Urinary bladder (tissue), 4 donors: ENCODE measurements around the gene MORC3. TPM values are rescaled to one million over a fixed set of nuclear protein-coding genes. Genes with fewer than 3 reads are reported as not detected.

Experiments
- DNase-seq: peaks from one replicate; pipeline ENCODE4 v3.0.0-alpha.2; 2015; ENCODE audit errors: extremely low spot score
- H3K27ac ChIP-seq: one replicate; pipeline ENCODE4 v1.5.1; 2013; ENCODE audit warnings: low read depth, mild to moderate bottlenecking, moderate library complexity
- H3K36me3 ChIP-seq: one replicate; pipeline ENCODE4 v1.6.1; 2013; ENCODE audit warnings: mild to moderate bottlenecking, moderate library complexity; ENCODE audit not compliant: insufficient read depth
- H3K4me1 ChIP-seq: one replicate; pipeline ENCODE4 v1.6.1; 2013; ENCODE audit warnings: mild to moderate bottlenecking, moderate library complexity; ENCODE audit not compliant: insufficient read depth
- H3K4me3 ChIP-seq: one replicate; pipeline ENCODE4 v1.5.1; 2013; ENCODE audit warnings: low read depth, low read length
- WGBS: extraction: QIAGEN DNeasy Blood & Tissue Kit; methylation state at CpG from one replicate; pipeline ENCODE4 v1.1.7; 2013; 5-methylcytosine and 5-hydroxymethylcytosine counted together
- polyA plus RNA-seq: library from polyadenylated mRNA; stranded (reverse); fragments of 200-250 nt; gene quantifications from one replicate; pipeline ENCODE4 v1.2.3, GENCODE V29; 2013
- total RNA-seq: library from RNA; depleted of rRNA; stranded (reverse); fragments of >200 nt; gene quantifications from one replicate; pipeline ENCODE4 v1.2.3, GENCODE V29; 2014
- donor health status: healthy with polysubstance abuse.
- donor health status: healthy.

MORC3 gene
- total and polyA plus RNA-seq, 2 donors: 21.4 to 130 TPM

GRCh38 chr21:36403713-36404112, 83.7 kb downstream of the MORC3 start:
- H3K4me1 ChIP-seq: no peaks in the 10 kb centered on the region
- no peak overlapping the region for H3K27ac ChIP-seq
- H3K36me3 ChIP-seq: no peaks in the 10 kb centered on the region
- DNase-seq: no peak
- no peak overlapping the region for H3K4me3 ChIP-seq
- 94% methylated on average over 5 of the region's 5 CpGs for WGBS

GRCh38 chr21:36408568-36408967, 88.6 kb downstream of the MORC3 start:
- no peak for DNase-seq
- Histone ChIP-seq H3K27ac (no peak overlapping the region), H3K36me3 (no peaks in the 10 kb centered on the region), H3K4me1 (no peaks in the 10 kb centered on the region), H3K4me3 (no peak overlapping the region)
- 82% methylated on average over 6 of the region's 6 CpGs for WGBS

GRCh38 chr21:36411301-36411700, 91.3 kb downstream of the MORC3 start:
- WGBS: 97% methylated on average over 10 of the region's 10 CpGs
- no peak for DNase-seq

DNA sequence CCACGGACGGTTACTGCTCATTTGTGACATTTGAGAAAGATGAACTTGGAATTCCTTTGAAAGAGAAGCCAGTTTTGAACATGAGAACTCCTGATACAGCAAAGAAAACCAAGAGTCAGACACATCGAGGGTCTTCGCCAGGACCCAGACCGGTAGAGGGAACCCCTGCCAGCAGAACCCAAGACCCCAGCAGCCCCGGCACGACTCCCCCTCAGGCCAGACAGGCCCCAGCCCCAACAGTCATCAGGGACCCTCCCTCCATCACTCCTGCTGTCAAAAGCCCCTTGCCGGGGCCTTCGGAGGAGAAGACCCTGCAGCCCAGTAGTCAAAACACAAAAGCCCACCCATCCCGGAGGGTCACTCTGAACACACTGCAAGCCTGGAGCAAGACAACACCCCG, 92.9 kb downstream of the MORC3 start:
- WGBS: 95% methylated on average over 11 of the region's 11 CpGs

More at GRCh38 chr21:36411301-36411700, 91.3 kb downstream of the MORC3 start:
- no peaks in the 10 kb centered on the region for H3K4me1 ChIP-seq
- no peaks in the 10 kb centered on the region for H3K36me3 ChIP-seq
- no peak overlapping the region for H3K27ac ChIP-seq
- H3K4me3 ChIP-seq: no peak overlapping the region

DNA sequence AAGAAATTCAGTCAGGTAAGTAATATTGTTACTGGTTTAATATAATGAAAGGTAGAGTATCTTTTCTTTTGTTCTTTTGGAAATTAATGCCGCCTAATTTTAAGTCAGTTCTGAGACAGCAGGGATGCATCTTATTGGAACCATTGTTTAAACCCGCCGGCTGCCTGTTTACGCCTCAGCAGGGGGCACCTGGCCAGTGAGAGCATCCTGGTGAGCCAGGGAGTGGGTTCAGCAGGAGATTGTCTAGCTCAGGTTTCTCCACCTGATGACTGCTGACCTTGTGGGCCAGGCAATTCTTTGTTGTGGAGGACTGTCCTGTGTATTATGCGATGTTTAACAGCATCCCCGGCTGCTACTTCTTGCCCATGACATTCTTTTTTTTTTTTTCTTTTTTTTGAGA, 95.4 kb downstream of the MORC3 start:
- Histone ChIP-seq H3K4me3 (no peak overlapping the region), H3K4me1 (no peaks in the 10 kb centered on the region), H3K36me3 (no peaks in the 10 kb centered on the region), H3K27ac (no peak overlapping the region)
- no peak for DNase-seq
- 90% methylated on average over 6 of the region's 6 CpGs for WGBS

More for the DNA sequence above, 92.9 kb downstream of the MORC3 start:
- H3K36me3 ChIP-seq: no peaks in the 10 kb centered on the region
- H3K27ac ChIP-seq: no peak overlapping the region
- DNase-seq: no peak
- H3K4me1 ChIP-seq: no peaks in the 10 kb centered on the region
- H3K4me3 ChIP-seq: no peak overlapping the region

GRCh38 chr21:36419241-36419640, 99.2 kb downstream of the MORC3 start:
- Histone ChIP-seq H3K36me3 (no peaks in the 10 kb centered on the region), H3K27ac (no peak overlapping the region), H3K4me3 (no peak overlapping the region), H3K4me1 (no peaks in the 10 kb centered on the region)
- WGBS: 79% methylated on average over 14 of the region's 14 CpGs
- DNase-seq: no peak

DNA sequence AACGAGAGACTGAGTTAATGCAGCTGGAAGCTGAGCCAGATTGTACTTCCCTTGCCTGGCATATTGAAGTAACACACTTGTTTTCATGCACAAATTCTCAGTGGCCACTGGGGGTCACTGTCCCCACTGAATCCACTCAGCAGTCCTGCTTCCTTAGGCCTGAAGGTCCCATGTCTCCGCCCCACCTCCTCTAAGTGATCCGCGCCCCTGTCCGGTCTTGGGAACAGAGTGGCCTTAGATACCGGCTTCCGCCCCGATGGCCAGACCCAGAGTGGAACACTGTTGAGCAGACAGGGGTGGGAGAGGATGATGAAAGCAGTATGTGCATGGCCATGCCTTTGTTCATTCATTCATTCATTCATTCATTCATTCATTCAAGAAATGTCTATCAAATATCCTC, 100.0 kb downstream of the MORC3 start:
- no peak overlapping the region for H3K27ac ChIP-seq
- WGBS: 10% methylated on average over 8 of the region's 8 CpGs
- no peaks in the 10 kb centered on the region for H3K36me3 ChIP-seq
- no peak overlapping the region for H3K4me3 ChIP-seq
- DNase-seq: peak; percentile 47
- H3K4me1 ChIP-seq: no peaks in the 10 kb centered on the region

DNA sequence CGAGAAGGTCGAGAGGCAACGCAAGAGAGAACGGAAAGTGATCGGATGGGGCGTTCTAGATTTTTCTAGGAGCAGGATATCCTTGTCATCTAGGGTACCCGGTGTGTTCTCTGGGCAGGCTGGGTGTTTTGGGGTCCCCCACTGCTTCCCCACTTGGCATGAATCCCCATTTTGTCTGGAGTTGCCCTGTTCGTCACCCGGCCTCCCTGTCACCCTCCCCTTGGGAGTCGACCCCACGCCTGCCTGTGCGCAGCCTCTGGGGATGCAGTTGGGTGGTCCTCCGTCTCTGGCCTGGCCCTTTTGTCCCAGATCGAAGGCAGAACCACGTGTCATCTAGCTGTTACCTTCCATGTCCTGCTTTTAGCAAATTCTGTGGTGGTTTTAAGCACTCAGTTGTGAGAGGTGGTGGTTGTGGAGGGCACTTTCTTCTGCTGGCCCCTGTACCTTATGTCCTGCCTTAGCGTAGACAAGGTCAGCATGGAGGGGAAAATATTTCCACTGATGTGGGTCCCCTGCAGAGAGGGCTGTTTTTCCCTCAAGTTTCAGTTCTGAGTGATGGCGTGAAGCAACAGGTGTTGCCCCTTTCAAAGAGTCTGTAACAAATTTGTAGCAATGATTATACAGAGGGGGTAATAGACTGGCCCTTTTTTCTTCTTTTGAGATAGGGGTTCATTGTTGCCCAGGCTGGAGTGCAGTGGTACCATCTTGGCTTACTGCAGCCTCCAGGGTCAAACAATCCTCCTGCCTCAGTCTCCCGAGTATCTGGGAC, 100.8 kb downstream of the MORC3 start:
- WGBS: 94% methylated on average over 18 of the region's 18 CpGs
- H3K4me3 ChIP-seq: no peak overlapping the region
- H3K27ac ChIP-seq: no peak overlapping the region
- no peak for DNase-seq
- H3K36me3 ChIP-seq: no peaks in the 10 kb centered on the region
- H3K4me1 ChIP-seq: no peaks in the 10 kb centered on the region

DNA sequence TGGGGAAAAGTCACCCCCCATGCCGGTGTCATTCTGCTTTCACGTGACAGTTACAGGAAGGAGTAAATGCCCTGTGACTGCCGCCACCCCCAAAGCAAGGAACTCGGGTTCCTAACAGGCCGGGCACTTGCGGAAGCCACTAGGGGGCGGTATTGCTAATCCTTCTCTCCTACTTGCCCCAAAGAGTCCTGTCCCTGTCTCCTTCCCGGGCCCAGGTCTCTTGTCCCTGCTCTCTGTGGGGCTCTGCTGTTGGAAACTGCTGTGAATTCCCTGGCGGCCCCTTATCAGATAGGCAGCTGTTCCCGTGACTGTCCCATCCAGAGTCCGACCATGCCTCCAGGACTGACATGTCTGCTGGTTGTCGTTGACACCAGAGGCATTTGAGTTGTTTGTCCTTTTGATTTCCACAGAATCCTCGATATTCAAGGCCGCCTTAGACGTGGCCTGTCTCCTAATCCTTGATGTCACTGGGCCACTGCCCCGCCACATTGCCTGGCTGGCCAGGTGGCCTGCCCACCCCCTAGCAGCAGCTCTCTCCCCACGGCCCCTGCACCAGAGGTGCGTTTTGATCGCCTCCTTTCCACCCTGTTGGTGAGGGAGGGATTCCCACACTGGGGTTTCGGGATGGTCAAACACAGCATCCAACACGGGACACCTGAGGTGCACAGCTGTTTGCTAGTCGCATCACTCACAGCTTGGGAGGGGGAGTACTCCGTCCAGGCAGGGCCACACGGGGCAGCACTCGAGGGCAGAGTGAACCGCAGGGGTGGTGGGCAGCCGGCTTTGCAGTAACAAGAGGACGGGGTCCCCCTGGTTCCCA, 102.5 kb downstream of the MORC3 start:
- no peak overlapping the region for H3K27ac ChIP-seq
- DNase-seq: no peak
- H3K36me3 ChIP-seq: no peaks in the 10 kb centered on the region
- WGBS: 57% methylated on average over 28 of the region's 28 CpGs
- no peak overlapping the region for H3K4me3 ChIP-seq
- H3K4me1 ChIP-seq: no peaks in the 10 kb centered on the region

- WGBS: 89% methylated on average over 12 of the region's 12 CpGs
- no peak overlapping the region for H3K4me3 ChIP-seq
- H3K4me1 ChIP-seq: no peaks in the 10 kb centered on the region
- no peak overlapping the region for H3K27ac ChIP-seq
- no peak for DNase-seq
- no peaks in the 10 kb centered on the region for H3K36me3 ChIP-seq
These were observed 103.9 kb downstream of the MORC3 start for GRCh38 chr21:36423771-36424433.

DNA sequence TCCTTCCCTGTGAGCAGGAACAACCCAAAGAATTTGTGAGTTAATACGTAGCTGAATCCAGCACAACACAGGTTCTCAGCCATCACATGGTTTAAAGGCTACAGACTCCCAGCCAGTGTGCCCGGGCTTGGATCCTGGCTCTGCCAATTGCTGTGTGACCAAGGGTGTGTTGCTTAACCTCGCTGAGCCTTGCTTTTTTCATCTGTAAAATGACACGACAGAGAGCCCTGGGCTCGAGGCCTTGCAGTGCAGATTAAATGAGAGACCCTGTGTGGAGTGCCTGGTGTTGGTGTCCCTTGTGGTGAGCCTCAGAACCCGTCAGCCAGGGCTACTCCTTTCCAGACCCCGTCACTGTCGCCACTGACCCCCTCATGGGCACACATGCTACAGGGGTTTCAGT, 104.6 kb downstream of the MORC3 start:
- no peak overlapping the region for H3K4me3 ChIP-seq
- no peak for DNase-seq
- H3K27ac ChIP-seq: no peak overlapping the region
- whole genome bisulfite sequencing: 95% methylated on average over 8 of the region's 8 CpGs
- H3K4me1 ChIP-seq: no peaks in the 10 kb centered on the region
- H3K36me3 ChIP-seq: no peaks in the 10 kb centered on the region

DNA sequence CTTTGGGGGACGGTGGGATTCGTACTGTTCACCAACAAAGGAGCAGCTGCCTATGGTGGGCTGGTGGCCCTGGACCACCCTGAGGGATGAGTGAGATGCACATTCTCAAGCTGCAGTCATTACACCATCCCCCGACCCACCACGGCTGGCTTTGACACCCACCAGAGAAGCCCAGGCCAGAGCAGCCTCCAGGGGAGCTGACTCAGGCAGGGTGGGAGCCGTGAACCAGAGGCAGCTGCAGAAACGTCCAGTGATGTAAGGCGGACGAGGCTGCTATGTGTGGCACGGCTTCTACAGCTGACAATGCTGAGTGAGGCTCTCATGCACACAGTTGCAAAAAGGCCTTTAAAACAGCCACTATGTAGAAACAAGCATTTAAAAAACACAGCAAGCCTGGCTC, 105.3 kb downstream of the MORC3 start:
- no peak for DNase-seq

More for the DNA sequence above, 105.3 kb downstream of the MORC3 start:
- no peak overlapping the region for H3K4me3 ChIP-seq
- H3K27ac ChIP-seq: no peak overlapping the region
- 77% methylated on average over 9 of the region's 9 CpGs for WGBS
- H3K4me1 ChIP-seq: no peaks in the 10 kb centered on the region
- H3K36me3 ChIP-seq: no peaks in the 10 kb centered on the region
